ENCODE measurements around the gene MALAT1.

MALAT1 gene

DNA sequence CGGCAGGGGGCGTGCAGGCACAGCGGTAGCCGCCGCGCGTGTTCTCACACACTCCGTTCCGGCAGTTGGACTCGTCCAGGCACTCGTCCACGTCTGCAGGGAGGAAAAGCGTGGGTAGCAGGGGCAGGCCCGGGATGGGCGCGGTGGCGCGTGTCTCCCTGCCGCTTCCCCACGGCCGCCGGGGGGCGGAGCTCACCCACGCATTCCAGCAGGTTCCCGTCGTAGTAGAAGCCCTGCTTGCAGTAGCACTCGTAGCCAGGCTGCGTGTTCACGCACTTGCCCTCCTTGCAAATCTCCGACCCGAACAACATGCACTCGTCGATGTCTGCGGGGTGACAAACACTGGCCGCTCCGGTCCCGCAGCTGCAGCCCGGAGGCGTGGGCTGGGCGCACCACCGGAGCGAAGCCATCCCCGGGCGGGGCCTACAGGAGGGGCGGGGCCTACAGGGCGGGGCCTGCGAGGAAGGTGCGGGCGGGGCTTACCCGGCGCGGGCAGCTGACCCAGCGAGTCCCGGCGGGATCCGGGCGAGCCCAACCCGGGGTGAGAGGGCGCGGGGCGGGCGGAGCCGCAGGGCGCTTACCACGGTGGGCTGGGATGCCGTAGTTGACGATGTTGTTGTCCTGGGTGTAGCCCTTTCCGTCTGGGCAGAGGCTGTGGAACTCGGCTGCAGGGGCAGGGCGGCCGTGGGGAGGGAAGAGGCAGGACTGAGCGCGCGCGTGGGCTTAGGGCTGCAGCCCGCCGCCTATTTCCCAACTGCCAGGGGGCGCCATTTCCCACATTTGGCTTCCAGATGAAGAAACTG, 41.6 kb downstream of the MALAT1 start:
- FAIRE-seq: no peak

DNA sequence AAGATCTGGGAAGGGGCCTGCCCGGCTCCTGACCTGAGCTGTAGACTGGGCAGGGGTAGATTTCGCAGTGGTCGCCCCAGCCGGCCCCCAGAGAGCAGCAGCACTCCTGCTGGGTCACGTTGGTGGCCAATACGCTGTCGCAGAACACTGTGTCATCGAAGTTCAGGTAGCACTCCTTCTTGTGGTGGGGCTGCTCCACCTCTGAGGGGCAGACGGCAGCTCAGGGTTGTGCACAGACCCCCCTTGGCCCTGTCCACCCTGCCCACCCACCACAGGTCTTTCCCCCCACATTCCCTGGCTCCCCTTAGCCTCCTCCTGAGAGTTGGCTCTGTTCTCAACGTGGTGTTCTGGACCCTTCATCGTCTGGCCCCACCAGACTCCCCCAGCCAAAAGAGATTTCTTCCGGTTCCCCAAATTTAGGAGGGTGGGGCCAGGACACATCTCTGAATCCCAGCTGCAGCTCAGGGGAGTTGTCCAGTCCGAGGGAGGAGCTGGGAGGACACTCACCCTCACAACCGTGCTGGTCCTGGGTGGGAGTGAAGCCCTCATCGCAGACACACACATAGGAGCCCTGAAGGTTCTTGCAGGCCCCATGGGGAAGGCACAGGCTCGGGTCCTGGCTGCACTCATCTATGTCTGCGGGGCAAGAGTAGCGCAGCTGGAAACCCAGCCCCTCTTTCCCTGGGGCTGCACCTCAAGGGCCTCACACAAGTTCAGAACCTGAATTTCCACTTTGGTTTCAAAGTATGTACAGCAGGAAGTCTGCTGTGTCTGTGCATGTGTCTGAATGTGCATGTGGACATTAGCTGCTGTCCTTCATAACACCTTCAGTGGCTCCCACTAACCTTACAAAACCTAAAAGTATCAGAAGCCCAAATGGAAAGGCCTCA, 42.5 kb downstream of the MALAT1 start:
- no peak for FAIRE-seq

DNA sequence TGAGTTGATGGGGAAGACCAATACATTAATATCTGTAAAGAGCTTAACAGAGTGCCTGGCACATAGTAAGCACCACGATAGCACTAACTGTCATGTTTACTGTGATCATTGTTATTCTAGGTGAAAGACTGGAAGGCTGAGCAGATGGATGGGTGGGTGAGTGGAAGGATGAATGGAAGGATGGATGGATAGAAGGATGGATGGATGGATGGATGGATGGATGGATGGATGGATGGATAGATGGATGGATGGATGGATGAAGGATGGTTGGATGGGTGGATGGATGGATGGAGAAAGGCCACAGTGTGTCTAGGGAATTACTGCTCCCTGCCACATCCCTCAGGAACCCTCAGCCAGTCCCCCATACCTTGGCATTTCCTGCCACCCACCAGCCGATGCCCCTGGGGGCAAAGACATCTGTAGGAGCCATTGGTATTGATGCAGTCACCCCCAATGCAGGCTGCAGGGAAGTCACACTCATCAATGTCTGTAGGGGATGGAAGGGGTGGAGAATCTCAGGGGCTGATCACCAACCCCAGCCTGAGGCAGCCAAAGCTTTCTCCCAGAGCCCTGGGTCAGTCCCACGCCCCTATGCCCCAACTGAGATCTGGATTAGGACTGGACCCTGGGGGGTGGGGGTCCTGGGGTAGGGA, 44.0 kb downstream of the MALAT1 start:
- FAIRE-seq: no peak

DNA sequence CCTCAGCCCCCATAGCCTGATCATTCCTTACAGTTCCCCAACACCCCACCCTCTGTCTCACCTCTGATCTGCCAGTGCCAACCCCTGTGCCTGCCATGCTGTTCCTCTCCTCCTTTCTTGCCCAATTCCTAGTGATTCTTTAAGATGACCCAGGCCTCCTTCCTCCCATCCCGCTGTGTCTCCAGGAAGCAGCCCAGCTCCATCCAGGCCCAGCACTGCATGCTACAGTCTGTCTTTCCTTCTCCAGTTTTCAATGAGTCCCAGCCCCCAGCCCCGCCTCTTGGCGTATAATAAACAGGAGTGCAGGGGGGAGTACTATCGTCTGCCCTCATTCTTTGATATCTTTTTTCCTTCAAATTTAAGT, 47.0 kb downstream of the MALAT1 start:
- no peak for FAIRE-seq

DNA sequence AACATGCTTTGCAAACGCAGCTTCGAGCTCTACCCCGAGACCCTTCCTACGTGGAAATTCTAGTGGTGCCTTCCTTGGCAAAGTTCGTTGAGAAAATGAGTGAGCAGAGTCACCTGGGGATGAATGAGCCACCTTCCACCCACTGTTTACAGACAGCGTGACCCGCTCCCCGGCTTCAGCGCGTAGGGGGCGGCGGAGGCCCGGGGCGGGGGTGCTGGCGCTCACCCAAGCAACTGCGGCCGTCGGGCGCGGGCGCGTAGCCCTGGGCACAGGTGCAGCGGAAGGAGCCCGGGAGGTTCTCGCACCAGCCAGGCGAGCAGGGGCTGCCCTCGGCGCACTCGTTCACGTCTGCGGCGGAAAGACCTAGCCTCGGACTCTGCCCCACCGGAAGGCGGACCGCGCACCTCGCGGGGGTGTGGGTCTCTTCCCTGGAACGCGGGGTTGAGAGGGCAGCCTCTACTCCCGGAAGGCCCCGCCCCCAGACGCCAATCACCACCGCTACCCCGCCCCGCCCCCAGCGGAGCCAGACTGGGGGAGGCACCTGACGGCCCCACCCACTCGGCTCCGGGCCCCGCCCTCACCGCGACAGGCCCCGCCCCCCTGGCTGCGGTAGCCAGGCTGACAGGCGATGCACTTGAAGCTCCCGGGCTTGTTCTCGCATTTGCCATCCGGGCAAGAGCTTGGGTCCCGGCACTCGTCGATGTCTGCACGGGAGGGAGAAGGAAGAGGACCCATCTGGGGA, 47.5 kb downstream of the MALAT1 start:
- no peak for FAIRE-seq

DNA sequence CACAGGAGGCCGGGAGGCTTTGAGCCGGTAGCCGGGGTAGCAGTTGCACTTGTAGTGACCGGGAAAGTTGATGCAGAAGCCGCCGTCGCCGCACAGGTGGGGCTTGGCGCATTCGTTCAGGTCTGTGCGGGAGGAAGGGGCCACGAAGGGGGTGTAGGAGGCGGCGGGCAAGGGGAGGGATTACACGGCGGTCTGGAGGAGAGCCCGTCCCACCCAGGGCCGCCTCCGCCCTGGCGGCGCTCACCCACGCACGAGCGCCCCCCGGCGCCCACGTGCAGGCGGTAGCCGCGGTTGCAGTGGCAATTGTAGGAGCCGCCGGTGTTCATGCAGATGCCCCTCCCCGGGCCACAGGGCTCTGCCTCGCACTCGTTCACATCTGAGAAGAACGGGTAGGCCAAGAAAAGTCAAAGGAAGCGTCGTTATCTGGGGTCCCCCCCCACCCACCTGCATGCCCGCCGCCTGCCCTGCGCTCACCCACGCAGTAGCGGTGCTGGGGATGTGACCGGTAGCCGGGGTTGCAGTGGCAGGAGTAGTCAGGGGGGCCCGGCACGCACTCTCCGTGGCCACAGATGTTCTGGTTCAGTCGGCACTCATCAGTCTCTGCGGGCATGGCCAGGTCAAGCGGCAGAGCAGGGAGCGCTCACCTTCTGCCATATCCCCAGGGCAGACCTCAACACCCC, 48.7 kb downstream of the MALAT1 start:
- FAIRE-seq: no peak

DNA sequence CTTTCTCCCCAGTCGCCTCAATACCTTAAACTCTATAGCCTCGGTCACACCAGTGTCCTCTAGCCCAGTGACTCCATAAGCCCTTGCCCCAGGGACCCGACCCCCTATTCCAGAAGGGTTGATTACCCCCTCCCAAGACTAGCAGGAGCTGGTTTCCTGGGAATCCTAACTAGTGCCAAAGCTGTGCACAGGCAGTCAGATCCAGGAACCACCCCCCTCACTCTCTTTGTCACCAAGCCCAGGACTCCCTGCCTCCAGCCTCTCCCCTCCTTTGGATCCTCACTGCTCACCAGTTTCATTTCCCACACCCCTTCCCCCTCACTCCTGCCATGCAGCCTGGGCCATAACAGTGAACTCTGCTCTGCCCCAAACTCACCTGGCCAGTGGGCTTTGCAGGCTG, 49.5 kb downstream of the MALAT1 start:
- no peak for FAIRE-seq

DNA sequence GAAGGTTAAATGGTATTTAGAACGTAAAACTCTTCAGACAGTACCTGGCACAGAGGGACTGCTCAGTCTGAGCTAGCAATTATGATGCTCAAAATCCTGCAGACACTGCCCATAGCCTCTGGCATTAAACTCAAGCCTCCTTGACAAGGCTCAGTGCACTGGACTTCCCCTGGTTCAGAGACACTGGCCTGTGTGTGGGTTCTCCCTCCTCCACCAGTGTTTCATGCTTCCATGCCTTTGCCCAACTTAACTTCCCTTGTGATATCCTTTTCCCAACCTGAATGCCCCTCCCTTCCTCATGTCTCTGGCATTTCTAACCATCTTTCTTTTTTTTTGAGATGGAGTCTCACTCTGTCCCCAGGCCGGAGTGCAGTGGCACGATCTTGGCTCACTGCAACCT, 50.3 kb downstream of the MALAT1 start:
- FAIRE-seq: no peak

DNA sequence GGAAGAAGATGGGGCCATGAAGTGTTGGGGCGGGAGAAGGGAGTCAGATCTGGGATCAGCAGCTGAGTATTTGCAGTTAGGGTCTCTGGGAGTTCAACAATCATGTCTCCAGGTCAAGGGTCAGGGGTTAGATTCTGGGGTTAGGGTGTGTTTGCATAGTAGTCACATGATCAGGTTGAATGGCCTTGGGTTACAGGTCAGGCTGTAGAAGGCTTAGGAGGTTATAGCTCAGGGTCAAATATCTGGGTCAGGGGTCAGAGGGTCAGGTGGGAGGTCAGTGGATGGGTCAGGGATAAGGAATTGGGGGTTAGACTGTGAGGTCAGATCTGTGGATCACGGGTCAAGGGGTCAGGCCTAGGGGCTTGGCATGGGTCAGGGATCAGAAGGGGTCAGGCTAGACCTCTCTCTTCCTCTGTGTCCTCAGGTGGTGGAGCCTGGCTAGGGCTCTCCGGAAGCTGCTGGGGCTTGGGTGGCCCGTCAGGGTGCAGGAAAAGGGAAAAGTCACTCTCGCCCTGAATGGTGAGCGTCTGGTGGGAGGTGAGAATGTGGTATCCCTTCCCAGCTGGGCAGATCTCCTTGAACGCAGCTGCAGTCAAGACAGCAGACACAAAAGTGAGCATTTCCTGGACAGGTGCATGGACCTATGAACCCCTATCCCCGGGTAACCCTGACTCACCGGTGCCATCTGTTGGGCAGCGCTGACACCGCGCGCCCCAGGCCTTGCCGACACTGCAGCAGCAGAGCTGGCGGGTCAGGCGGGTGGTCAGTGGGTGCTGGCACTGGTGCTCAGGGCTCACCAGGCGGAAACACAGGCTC, 52.9 kb downstream of the MALAT1 start:
- no peak for FAIRE-seq

DNA sequence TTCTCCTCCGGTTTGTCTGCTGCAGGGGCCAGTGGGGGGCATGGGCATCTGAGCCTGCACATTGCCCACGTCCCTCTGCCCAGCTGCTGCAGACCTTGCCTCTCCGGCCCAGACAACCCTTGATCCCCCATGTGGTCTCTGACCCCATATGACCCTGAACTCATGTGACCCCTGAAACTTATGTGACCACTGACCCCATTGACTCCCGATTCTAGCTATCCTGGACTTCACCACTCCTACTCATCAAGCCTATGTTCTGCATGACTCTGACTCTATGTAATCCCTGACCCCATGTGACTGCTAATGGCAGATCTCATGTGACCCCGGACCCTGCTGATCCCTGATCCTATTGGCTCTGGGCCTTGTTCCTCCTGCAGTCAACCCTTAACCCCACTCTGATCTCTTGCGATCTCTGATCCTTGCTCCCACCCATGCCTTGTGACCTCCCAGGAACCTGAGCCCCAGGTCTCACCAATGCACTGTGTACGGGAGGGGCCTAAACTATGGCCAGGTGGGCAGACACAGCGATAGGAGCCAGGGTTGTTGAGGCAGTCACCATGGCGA, 53.6 kb downstream of the MALAT1 start:
- FAIRE-seq: no peak

DNA sequence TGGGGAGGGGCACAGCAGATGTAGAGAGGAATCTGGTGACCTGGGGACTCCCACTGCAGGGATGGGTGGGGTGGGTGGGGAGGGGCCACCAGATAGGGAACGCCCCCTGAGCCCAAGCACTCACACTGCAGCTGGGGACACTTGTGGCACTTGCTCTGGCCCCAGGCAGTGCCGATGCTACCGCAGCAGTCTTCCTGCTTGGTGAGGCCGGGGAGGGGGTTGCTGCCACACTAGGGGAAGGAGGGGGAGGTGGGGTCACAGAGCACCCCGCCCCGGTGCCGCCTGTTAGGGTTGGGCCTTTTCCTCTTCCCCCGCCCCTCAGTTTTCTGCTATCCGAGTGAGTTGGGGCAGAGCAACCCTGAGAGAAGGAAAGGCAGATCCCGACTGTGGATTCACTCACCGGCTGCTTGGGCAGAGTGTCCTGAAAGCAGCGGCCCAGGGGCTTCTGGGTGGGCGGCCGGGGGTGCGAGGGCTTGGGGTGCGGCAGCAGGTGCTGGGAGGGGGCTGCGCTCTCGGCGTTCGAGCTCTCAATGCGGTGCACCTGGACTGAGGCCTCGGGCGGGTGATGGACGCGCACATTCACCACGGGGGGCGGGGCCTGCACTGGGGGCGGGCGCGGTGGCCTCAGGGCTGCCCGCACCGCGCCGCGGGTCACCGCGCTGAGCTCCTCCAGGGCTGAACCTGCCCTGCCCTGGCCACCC, 54.6 kb downstream of the MALAT1 start:
- FAIRE-seq: no peak

DNA sequence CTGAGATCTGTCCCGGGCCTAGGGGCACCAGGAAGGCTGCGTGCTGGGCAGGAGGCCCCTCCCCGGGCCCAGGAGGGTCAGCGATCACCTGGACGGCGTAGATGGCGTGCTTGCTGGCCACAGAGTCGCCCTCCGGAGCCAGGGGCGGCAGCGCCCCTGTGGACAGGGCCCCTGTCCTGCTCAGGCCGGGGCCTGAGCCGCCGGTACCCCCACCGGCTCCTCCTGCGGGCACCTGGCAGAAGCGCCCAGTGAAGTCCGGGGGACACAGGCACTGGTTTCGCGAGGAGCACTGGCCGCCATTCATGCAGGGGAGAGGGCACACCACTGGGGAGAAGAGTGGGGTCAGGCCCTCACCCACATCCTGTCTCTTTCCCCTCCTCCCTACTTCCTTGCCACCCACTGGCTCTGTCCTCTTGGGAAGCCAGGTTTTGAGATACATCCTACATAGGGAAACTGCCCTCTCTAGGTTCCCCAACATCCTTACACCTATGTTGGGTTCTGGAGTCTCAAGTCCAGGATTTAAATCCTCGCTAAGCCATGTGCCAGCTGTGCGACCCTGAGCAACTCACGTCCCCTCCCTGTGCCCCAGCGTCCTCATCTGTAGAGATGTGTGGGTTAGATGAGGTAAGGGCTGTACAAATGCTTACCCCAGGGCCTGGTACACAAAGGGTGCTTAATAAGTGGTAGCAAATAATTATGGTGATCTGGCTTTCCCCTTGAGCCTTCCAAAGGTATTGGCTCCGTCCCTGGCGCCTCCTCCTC, 55.4 kb downstream of the MALAT1 start:
- no peak for FAIRE-seq

DNA sequence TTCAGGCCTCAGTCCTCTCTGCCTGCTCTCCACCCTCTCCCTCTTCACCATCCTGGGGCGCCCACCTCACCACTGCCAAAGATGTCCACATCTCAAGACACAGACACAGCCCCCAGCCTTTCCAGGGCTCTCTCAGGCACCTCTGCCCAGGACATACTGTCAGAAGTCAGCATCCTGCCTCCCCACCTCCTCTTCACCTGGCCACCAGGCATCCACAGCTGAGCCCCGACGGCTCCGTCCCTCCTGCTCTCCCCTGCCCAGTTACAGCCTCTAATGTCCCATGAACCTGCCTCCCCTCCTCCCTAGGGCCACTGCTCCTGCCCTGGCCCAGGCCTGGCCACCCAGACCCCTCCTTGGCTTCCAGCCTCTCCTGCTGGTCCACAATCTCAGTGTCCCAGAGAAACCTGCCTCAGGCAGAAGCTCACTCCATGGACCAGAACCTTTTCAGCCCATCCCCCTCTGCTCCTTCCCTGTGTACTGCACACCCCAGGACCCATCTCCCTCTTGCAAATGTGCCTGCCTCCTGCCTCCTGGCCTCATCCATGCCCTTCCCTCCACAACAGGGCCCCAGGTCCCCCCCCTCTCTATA, 56.1 kb downstream of the MALAT1 start:
- FAIRE-seq: no peak

DNA sequence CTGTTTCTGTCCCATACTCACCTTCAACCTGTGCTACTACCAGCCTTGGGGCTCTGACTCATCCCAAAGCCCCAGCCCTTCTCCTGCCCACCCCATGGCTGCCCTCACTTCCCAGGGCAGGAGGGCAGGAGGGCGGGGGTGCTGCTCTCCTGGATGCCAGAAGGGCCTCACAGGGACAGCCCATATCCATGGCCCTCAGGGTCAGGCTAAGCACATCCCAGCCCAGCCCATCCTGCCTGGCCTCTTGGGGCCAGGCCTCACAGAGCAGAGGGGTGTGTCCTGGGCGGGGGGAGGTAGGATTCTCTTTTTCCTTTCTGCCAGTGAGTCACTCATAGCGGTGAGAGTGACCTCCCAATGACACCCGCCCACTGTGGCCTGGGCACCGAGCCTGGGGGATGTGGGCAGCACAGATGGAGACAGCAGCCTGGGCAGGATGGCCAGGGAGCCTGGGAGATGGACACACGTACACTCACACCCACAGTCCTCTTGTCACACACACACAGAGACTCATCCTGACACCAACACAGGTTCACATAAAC, 56.9 kb downstream of the MALAT1 start:
- no peak for FAIRE-seq
